ENCODE results near the gene CBX4.

Gene CBX4

GRCh38 chr17:79836972-79837887 is 2.0 kb downstream of the CBX4 start (continued):
- TF ChIP-seq ZNF843 (tag by site-specific recombination; IDR thresholded peaks at IDR 0.05) (no peak), OSR2 (tag by site-specific recombination; IDR thresholded peaks at IDR 0.05) (peak; percentile 27; the same call in 1 of the 2 replicates), PRDM4 (tag by site-specific recombination; IDR thresholded peaks at IDR 0.05) (no peak), INSM2 (tag by site-specific recombination; IDR thresholded peaks at IDR 0.05) (no peak), MYNN (tag by site-specific recombination; IDR thresholded peaks at IDR 0.05; ENCODE audit: borderline replicate concordance) (no peak), ZNF211 (tag by site-specific recombination; IDR thresholded peaks at IDR 0.05; ENCODE audit: low read depth) (no peak), ZBTB10 (tag by site-specific recombination; IDR thresholded peaks at IDR 0.05) (no peak), ZNF391 (tag by site-specific recombination; IDR thresholded peaks at IDR 0.05; ENCODE audit: borderline replicate concordance, low read depth) (no peak), ZNF23 (tag by site-specific recombination; IDR thresholded peaks at IDR 0.05; ENCODE audit: borderline replicate concordance) (no peak), ZNF624 (tag by site-specific recombination; IDR thresholded peaks at IDR 0.05) (no peak), ZNF155 (tag by site-specific recombination; IDR thresholded peaks at IDR 0.05) (no peak), ZSCAN30 (tag by site-specific recombination; IDR thresholded peaks at IDR 0.05) (no peak), GLI2 (tag by site-specific recombination; IDR thresholded peaks at IDR 0.05; ENCODE audit: borderline replicate concordance, low read depth) (no peak), ZBTB6 (tag by site-specific recombination; IDR thresholded peaks at IDR 0.05) (no peak), WT1 (tag by site-specific recombination; IDR thresholded peaks at IDR 0.05) (no peak), ZSCAN4 (tag by site-specific recombination; IDR thresholded peaks at IDR 0.05) (no peak), ZBTB49 (tag by site-specific recombination; IDR thresholded peaks at IDR 0.05; ENCODE audit: low read depth) (no peak), TCF7L2 (IDR thresholded peaks at IDR 0.05; ENCODE audit: borderline replicate concordance, low read depth, low read length) (no peak), ZNF335 (tag by site-specific recombination; conservative IDR thresholded peaks at IDR 0.05) (no peak), ZNF707 (tag by site-specific recombination; IDR thresholded peaks at IDR 0.05) (no peak), ZNF302 (tag by site-specific recombination; IDR thresholded peaks at IDR 0.05; ENCODE audit: low read depth) (no peak), ZNF394 (tag by site-specific recombination; IDR thresholded peaks at IDR 0.05; ENCODE audit: borderline replicate concordance) (no peak), ZNF629 (tag by site-specific recombination; IDR thresholded peaks at IDR 0.05) (peak; percentile 67), ZNF660 (tag by site-specific recombination; IDR thresholded peaks at IDR 0.05) (no peak), ZNF670 (tag by site-specific recombination; IDR thresholded peaks at IDR 0.05; ENCODE audit: low read depth) (no peak), ZFP3 (tag by site-specific recombination; IDR thresholded peaks at IDR 0.05; ENCODE audit: low read depth) (no peak), KLF16 (tag by site-specific recombination; IDR thresholded peaks at IDR 0.05) (no peak), PRDM1 (tag by site-specific recombination; IDR thresholded peaks at IDR 0.05) (no peak)
